ENCODE measurements around the gene PRKRA.
"Not testable (repeated sequence)": the region's sequence is repeated elsewhere in the genome, so short reads cannot be mapped to it uniquely, and the experiment has no call there.

The PRKRA gene

DNA sequence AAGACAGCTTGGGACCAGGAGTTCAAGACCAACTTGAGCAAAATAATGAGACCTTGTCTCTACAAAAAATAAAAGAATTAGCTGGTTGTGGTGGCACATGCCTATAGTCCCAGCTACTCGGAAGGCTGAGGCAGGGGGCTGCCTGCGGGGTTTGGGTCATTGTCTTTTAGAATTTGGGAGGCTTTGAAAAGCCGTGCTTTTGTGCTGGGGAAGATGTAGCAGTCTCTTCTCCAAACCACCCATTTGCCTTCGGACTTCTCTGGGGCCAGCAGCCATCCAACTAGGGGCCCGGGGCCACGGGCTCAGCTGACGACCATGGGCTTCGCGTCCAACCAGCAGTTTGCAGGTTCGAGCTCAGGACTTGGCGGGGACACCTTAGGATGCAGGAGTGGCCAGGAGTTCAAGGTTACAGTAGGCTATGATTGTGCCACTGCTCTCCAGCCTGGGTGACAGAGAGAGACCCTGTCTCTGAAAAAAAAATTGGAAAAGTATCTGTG is 6.5 kb upstream of the PRKRA start:
- DNase-seq (ENCODE audit: low read depth) = no peak

DNA sequence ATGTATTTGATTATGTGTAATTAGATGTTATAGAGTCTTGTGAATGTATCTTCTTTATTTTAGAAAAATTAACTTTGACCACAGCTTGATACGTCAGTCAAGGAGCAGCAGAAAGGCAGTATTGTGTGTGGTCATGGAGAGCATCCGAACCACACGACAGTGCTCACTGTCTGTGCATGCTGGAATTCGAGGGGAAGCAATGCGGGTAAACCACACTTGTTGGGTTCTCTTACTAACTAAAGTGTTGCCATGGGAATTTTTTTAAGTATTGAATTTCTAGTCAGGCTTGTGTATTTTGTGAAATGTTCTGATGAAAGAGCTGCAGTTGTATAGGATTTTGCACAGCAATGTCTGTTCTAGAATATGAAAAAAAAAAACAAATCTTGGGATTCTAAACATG is 5.0 kb upstream of the PRKRA start:
- DNase-seq (ENCODE audit: low read depth) = no peak

DNA sequence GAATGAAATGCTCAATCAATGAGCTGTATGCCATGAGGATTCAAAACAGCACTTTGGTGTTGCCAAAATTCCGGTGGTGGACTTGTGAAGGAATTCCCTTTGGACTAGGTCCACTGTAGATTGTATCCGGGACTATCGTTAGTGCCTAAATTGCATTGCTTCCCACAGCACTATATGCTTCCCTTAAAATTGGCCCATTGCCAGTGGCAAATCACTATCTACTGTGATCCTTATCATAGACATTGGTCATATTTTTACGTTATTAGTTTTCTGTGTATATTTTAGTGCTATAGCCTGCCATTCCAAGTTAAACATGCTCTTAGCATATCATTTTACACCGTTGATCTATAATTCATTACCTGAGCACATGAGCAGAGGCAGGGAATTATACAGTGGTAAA is 1.9 kb upstream of the PRKRA start:
- DNase-seq (ENCODE audit: low read depth) = no peak

DNA sequence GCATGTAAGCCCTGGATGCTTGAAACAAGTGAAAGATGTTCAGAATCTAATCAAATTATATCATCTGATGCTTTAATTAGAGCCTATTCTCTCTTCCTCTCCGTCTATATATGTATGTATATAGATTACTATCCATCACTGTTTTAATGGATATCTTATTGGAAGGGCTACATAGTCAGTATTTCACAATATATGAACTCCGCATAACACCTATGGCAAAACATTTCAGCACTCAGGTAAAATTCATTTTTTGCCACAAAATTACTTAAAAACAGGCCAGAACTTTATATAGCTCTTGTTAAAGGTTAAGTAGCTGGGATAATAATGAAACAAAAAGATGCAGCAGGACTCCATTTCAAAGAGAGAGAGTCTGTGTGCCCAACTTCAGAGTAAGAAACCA is 1.4 kb upstream of the PRKRA start:
- no peak for DNase-seq (ENCODE audit: low read depth)

DNA sequence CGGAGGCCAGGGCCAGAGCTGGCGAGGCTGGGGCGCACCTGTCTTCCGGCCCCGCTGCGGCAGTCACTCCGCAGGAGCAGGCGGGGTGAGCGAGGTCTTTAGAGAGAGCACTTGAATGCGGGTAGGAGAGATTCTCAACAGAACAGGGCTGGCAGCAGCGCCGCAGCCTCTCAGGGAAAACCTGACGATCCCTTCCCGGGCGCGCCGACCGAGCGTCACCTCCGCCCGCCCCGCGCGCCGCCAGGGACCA is 526 bp downstream of the PRKRA start:
- peak; percentile 78 for DNase-seq (ENCODE audit: low read depth)

DNA sequence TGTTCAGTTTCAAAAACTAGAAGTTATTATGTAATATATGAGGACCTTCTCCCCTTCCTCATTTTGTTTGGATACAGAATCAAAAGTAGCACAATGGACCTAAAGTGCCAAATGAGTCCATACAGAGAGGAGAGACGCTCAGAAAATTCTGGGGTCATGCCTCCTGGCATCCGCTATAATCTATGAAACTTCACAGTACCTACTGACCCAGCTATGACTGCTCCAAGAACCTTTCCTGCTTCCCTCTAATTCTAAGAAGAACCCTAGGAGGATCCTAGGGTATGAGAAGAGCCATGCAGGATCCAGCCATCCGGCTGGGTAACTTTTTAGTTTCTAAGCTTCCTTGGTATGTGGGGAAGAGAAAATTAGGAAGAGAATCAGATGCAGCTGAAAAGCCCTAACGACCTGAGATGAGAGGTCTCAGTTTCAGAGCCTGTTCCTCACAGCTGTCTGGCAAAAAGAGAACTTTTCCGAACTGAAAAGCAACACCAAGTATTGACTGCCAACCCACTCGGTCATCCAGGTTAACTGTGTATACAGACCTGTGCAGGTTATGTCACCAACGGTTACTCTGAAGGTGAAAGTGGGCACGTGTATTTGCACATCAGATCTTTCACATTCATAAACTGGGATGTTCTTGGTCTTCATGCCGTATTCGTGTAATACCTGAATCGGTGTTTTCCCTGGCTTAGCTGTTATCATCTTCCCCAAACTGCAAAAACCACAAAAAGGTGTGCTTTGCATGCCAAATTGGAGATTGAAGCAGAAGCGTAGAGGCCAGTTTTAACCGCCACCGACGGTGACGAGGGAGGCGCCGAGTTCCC is 1.1 kb downstream of the PRKRA start:
- peak; percentile 27 for DNase-seq (ENCODE audit: low read depth)

DNA sequence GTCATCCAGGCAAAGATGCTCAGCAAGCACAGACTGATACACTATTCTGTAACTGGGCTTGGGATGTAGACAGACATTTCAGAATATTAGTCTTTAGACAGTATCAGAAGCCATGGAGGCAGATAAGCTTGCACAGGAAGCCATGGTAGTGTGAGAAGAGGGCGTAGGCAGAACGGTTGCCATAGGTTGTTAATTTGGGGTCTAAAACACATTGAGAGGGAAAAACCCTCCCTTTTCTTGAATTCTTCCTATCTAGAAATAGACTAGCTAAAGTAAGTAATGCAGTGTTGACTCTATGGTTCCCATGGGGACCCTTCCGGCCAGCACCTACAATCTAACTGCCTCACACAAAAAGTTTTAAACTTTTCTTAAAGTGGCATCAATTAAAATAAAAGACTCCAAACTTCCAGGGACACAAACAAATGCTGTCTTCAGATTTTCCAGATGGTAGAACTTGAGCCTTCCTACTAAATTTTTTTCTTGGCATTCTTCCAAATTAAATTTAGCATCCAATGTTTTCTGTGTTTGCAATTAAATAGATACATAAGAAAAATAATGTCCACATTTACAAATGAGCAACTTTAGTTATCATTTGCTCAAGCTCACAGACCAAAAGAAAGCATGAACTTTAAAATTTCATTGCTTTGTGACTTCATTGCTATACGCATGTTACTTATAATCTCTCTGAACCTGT is 1.9 kb downstream of the PRKRA start:
- DNase-seq (ENCODE audit: low read depth) = no peak

DNA sequence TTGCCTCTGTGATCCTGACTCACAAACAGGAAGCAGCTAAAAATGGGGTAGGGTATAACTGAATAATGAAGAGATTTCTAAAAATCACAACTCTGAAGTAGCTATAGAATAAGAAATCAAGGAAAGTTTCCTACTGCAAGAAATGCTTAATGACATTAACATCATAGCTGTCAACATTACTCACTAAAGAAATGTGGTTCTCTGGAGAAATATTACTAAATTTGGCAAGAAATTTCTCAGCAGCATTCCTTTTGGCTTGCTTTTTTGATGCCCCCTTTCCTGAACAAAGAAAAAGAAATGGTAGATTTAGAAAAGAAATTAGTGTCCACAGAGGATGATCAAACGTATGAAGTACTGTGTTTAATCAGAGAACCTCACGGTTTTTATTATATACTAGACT is 9.5 kb downstream of the PRKRA start:
- DNase-seq (ENCODE audit: low read depth) = no peak

DNA sequence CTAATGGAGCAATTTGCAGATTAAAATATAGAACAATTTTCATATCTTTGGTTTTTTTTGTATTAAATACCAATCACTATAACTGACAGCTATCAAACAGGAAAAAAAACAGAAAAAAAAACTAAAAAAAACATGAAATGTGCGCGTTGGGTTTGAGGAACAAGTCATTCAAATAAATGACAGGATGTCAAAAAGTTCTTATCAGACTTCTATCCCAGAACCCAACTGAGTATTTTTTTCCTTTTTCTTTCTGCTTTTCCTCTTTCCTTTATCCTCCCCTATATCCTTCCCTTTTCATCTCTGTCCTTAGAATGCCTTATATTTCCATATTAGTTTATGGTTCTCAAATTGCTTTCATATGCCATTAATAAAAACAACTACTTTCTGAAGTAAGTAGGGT is 14.3 kb downstream of the PRKRA start:
- DNase-seq (ENCODE audit: low read depth) = no peak

DNA sequence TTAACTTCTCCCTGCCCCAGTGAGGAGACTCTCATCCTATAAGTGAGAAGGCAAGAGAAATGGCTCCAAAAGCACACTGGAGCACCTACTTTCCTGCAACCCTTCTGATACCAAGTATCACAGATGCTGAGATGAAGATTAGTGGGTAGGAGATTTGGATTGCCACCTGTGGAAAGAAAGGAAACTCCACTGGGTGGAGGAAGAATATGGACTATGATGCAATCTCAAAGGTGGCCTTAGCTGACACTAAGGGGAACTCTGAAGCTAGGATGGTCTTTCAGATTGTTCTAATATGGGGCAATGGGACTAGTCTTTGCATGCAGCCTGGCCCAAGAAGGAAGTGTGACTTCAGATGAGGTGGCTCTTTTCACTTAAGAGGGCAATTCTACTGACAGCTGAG is 21.6 kb downstream of the PRKRA start:
- DNase-seq (ENCODE audit: low read depth) = no peak

DNA sequence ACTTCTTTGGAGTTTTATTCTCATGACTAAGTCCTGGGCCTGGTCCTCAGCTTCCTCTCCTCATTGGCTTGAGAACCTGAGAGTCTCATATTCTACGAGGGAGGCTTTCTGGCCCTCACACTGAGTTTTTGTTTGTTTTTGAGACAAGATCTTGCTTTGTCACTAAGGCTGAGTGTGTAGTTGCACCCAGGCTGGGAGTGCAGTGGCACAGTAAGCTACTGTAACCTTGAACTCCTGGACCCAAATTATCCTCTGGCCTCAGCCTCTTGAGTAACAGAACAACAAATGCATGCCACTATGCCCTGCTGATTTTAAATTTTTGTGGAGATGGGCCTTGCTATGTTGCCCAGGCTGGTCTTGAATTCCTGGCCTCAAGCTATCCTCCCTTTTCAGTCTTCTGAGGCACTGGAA is 22.6 kb downstream of the PRKRA start:
- no peak for DNase-seq (ENCODE audit: low read depth)

DNA sequence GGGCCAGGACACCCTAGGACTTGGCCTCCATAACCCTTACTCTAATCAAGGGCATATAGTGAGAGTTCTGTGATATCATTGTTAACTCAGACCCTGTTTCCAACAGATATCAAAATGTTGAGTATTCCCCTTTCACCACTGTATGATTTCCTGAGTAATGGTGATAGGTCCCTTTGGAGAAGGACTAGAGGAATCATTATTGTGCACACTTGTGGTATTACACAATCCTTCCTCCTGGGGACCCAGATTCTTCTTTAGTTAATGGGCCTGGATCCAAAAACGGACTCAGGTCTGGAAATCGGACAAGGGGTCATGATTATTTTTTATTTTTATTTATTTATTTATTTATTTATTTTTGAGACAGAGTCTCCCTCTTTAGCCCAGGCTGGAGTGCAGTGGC is 23.5 kb downstream of the PRKRA start:
- DNase-seq (ENCODE audit: low read depth) = no peak

DNA sequence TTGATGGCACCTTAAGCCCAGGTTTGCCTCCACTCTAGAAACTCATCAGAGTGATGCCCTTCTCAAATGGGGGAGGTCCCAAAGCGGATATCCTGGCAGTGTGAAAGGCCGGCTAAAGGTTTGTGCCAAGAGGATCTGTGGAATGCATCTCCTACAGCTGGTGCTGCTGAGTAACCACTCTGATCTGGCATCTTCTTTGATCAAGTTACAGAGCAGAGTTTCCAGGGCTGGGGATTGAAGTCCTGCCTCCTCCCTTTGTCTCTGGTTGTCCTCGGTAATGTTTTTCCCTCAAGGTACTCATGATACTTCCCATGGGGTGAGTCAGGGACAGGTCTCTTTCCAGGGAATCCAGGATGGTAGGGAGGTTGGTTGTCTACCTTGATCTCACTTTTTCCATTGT is 24.6 kb downstream of the PRKRA start:
- DNase-seq (ENCODE audit: low read depth) = no peak

DNA sequence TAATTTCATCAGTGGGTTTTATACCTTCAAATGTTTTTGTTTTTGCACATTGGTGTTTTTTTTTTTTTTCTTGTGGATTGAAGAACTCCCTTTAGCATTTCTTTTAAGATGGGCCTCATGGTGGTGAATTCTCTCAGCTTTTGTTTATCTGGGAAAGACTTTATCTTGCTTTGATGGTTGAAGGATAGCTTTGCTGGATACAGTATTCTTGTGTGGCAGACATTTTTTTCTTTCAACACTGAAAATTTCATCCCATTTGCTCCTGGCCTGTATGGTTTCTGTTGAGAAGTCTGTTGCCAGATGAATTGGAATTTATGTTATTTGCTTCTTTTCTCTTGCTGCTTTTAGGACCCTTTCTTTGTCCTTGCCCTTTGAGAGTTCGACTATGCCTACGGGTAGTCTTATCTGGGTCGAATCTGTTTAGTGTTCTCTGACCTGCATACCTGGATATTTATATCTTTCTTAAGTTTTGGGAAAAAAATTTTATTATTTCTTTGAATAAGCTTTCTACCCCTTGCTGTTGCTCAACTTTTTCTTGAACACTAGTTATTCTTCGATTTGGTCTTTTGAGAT is 25.6 kb downstream of the PRKRA start:
- no peak for DNase-seq (ENCODE audit: low read depth)

DNA sequence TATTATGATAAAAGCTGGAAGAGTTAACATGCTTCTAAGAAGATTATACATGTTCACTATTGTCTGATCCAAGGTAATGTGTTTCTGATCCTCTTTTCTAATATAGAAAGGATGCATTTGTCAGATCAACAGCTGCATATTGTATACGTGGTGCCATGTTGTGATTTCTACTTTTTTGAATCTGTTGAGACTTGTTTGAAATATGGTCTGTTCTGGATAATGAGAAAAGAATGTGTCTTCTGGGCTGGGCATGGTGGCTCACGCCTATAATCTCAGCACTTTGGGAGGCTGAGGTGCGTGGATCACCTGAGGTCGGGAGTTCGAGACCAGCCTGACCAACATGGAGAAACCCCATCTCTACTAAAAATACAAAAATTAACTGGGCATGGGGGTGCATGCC is 27.2 kb downstream of the PRKRA start:
- DNase-seq (ENCODE audit: low read depth) = not testable (repeated sequence)

DNA sequence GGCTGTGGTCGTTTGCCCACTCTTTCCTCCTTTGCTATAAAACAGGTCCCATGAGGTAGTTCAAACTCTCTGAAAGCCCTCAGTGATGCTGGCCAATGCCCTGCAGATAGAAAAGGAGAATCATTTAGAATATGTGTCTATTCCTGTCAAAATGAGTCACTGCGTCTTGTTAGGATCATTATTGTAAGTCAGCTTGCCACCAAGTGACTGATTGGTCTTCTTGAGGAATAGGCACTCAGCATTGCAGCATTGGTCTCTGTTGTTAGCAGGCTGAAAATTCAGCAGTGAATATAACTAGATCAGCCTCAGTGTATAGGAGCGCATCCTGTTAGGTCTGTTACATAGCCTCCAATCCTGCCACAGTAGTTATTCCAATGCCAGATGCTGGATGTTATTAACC is 28.9 kb downstream of the PRKRA start:
- no peak for DNase-seq (ENCODE audit: low read depth)

DNA sequence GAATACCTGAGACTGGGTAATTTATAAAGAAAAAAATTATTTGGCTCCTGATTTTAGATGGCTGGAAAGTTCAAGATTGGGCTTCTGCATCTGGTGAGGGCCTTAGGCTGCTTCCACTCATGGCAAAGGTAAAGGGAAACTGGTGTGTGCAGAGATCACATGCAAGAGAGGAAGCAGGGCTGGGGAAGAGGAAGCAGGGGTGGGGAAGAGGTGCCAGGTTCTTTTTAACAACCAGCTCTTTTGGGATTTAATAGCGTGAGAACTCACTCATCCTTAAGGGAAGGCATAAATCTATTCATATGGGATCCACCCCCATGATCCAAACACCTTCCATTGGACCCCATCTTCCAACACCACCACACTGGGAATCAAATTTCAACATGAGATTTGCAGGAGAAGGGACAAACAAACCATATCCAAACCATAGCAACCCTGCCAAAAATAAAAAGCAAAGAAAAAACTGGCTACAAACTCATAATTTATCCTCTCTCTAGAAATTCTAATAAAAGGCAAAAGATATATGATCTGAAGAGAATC is 30.4 kb downstream of the PRKRA start:
- DNase-seq (ENCODE audit: low read depth) = no peak

DNA sequence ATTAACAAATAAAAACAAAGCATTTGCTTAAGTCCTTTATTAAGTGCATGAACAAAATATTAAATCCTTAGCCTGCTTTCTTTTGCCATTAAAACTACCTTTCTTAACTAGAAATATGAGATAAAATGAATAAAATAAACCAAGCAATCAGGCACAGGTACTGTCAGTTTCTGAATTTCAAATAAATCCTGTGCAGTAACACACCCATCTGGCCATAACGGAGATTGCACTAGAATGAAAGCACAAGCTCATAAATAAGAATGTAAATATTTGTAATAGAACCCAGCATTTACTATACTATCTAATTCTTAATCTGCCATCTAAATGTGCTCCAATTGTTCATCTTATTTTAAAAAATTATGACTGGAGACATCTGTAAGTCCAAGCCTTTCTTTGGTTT is 31.9 kb downstream of the PRKRA start:
- DNase-seq (ENCODE audit: low read depth) = peak; percentile 45

DNA sequence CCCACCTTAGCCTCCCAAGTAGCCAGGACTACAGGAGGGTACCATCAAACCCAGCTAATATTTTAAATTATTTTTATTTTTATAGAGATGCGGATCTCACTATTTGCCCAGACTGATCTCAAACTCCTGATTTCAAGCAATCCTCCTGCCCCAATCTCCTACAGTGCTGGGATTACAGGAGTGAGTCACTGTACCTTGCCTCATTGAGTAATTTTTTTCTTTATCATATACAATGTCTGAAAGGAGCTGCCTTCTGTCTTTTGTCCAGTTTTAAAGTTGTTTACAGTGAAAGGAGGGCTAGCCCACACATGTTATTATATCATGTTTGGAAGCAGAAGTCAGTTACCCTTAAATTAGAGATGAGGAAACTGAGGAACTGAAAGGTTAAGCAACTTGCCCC is 32.5 kb downstream of the PRKRA start:
- peak; percentile 45 for DNase-seq (ENCODE audit: low read depth)

DNA sequence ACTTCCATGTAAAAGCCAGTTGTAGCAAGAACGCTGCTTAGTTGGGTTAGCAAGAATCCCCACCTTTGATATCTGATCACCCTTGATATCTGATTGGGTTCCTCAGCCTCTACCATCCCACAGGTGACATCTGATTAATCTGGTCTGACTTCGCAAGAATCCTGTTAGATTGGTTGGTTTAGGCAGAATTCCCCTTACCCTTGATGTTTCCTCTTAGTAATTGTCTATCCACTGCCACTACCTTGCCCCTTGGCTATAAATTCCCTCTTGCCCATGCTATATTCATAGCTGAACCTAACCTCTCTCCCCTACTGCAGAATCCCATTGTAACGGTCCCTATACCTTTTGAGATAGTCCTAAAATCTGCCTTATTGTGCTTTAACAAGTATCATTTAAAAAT is 33.1 kb downstream of the PRKRA start:
- DNase-seq (ENCODE audit: low read depth) = no peak

DNA sequence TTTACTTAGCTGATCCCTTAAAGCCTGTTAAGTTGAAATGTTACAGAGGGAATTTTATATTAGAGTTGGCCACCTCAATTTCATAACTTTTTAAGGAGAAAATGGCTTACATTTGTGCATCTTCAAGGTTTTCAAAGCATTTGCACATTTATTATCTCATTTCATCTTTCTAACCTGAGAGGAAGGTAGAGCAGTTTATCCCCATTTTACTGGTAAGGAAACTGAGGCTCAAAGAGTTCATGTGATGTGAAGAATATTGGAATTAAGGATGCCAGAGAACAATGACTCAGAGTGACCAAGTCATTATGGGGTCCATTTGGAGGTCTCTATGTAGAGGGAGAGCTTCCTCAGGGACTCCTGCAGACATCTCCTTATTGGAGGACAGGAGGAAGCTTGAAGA is 35.0 kb downstream of the PRKRA start:
- no peak for DNase-seq (ENCODE audit: low read depth)

DNA sequence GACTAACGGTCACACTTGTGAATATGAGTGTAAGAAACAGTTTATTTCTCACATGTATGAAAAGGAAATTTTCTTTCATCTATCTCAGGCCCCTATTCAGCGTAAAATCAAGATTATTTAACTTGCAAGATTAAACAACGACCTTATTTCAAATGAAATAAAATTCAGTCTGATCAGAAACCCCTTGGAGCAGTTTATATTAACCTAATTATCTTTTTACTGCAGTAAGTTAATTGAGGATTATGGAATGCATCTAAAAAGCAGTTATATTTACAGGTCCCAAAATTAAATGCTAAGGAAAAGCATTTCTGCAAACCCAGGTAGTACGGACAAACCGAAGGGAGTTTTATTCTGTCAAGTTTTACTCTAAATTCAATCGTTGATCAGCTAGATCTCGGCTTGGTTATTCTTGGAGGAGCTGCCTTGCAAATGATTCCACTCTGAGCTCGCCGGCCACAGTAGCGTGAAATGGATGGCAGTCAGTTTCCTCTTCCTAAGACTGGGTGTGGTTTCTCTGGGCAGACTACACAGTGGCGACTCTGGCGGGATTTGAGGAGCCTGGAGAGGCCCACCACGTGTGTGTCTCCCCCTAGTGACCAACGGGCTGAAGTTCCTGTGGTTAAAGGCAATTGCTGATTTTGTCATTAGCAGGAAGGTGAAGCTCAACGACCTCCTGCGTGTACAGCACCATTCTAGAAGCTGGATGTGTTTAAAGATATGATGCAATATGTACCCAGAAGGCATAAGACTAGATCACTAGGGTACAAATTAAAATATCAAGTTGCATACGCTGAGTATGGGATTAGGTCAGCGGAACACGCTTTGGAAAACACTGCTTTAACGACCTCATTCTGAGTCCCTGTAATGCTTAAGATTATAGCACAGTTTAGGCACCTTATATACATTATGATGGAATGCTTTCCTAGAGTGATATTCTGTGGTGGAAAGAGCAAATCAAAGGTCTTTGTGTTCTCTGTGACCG is 36.4 kb downstream of the PRKRA start:
- peak; percentile 97 for DNase-seq (ENCODE audit: low read depth)

Data from ELR (cell line).